ENCODE data around the gene FAM162B.
"Not testable (repeated sequence)": the region's sequence is repeated elsewhere in the genome, so short reads cannot be mapped to it uniquely, and the experiment has no call there.

The FAM162B gene

DNA sequence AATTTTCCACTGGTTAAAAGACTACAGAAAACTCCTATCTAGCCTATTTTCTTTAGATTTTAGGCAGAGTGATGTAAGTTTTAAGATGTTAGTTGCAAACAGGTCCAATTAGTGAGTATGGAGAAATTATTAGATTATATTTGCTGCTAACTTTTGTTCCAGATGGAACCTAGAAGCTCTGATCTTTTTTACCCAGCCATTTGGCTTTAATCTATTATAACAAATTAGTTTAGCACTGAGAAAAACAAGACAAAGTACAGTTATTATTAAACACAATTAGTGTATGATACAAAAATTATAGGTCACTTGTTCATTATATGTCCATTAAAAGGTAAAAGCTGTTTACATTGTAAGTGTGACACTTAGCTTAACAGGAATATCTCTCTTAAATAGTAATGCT lies 2.5 kb downstream of the FAM162B start:
- TF ChIP-seq CTCF (IDR thresholded peaks at IDR 0.05; ENCODE audit: borderline replicate concordance, insufficient read depth, low read depth, low read length), result no peak
- H3K4me3 ChIP-seq (ENCODE audit: low read depth, low read length), result no peak overlapping the region

- H3K4me3 ChIP-seq (ENCODE audit: low read depth, low read length), result no peak overlapping the region
- TF ChIP-seq CTCF (IDR thresholded peaks at IDR 0.05; ENCODE audit: borderline replicate concordance, insufficient read depth, low read depth, low read length), result no peak
Observed at GRCh38 chr6:116762235-116762634, 3.3 kb downstream of the FAM162B start.

GRCh38 chr6:116761779-116762178 lies 3.7 kb downstream of the FAM162B start:
- H3K4me3 ChIP-seq (ENCODE audit: low read depth, low read length), result no peak overlapping the region
- no peak for TF ChIP-seq CTCF (IDR thresholded peaks at IDR 0.05; ENCODE audit: borderline replicate concordance, insufficient read depth, low read depth, low read length)

GRCh38 chr6:116745176-116745575 lies 20.3 kb downstream of the FAM162B start:
- no peak for TF ChIP-seq CTCF (IDR thresholded peaks at IDR 0.05; ENCODE audit: borderline replicate concordance, insufficient read depth, low read depth, low read length)
- no peak overlapping the region for H3K4me3 ChIP-seq (ENCODE audit: low read depth, low read length)

DNA sequence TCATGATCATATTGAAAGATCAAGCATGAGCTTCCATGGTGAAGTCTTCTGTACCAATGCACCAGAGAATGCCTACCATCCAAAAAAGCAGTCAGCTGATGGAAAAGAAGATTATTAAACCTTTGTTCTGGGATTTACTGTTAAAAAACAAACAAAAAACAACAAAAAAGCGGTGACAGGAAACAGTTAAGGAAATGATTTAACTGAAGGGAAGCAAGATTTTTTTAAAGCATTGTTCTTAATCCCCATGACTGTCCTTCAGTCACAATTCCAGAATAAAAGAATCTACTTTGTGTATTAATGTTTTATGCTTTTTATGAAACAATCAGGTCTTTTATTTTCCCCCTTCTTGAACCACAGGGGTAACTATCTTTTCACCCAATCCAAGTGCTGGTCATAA lies 23.9 kb downstream of the FAM162B start:
- no peak for TF ChIP-seq CTCF (IDR thresholded peaks at IDR 0.05; ENCODE audit: borderline replicate concordance, insufficient read depth, low read depth, low read length)
- no peak overlapping the region for H3K4me3 ChIP-seq (ENCODE audit: low read depth, low read length)

DNA sequence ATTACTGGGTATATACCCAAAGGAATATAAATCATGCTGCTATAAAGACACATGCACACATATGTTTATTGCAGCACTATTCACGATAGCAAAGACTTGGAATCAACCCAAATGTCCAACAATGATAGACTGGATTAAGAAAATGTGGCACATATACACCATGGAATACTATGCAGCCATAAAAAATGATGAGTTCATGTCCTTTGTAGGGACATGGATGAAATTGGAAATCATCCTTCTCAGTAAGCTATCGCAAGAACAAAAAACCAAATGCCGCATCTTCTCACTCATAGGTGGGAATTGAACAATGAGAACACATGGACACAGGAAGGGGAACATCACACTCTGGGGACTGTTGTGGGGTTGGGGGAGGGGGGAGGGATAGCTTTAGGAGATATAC lies 25.0 kb downstream of the FAM162B start:
- H3K4me3 ChIP-seq (ENCODE audit: low read depth, low read length), result not testable (repeated sequence)

- no peak overlapping the region for H3K4me3 ChIP-seq (ENCODE audit: low read depth, low read length)
- TF ChIP-seq CTCF (IDR thresholded peaks at IDR 0.05; ENCODE audit: borderline replicate concordance, insufficient read depth, low read depth, low read length), result no peak
Observed at GRCh38 chr6:116737004-116737403, 28.5 kb downstream of the FAM162B start.

DNA sequence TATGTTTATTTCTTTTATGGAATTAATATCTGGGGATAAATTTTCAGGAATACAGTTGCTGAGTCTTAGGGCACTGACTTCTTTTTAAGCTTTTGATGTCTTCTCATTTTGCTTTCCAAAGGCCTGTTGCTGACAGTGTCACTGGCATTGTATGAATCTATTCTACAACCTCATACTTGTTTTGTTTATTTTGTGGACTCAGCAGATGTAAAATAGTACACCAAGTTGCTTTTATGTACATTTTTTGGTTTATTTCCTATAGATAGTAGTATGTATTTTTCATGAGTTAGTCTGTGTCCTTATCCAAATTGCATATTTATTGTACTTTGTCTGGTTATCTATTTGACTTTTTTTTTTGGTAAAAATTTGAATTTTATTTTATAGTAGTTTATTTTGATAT lies 35.0 kb downstream of the FAM162B start:
- TF ChIP-seq CTCF (IDR thresholded peaks at IDR 0.05; ENCODE audit: borderline replicate concordance, insufficient read depth, low read depth, low read length), result no peak
- no peak overlapping the region for H3K4me3 ChIP-seq (ENCODE audit: low read depth, low read length)
